Stimulated activated naive B cell treated with anti-CD40 and anti-IgM and Interleukin-4, amounts not matched to agents 10 μg/mL and 1 μg/mL and 100 μg/mL, for 72 hours (primary cell): Measurements from ENCODE around the gene TNIK.

Experiments used
- ATAC-seq, 2 donors: fragments of 150-1000 bp; cut with Tn5 transposase; replicated peaks; 2 replicates each; pipeline ENCODE4 v1.10.0; 2021; ENCODE audit warnings: moderate library complexity in 1 of 2
- DNase-seq: peaks from one replicate; pipeline ENCODE4 v3.0.0; 2021
- H3K27ac Mint-ChIP-seq: one replicate; pipeline ENCODE4 v1.8.0; 2022; ENCODE audit warnings: mild to moderate bottlenecking, mixed read lengths
- H3K27me3 Mint-ChIP-seq, 2 donors: one replicate each; pipeline ENCODE4 v1.8.0; 2022; ENCODE audit warnings: mixed read lengths in 2 of 2
- H3K36me3 Mint-ChIP-seq, 2 donors: one replicate each; pipeline ENCODE4 v1.8.0; 2022; ENCODE audit warnings: mixed read lengths in 2 of 2, mild to moderate bottlenecking in 1 of 2
- H3K4me1 Mint-ChIP-seq, 2 donors: one replicate each; pipeline ENCODE4 v1.8.0; 2022; ENCODE audit warnings: mixed read lengths in 2 of 2, mild to moderate bottlenecking in 1 of 2
- H3K4me3 Mint-ChIP-seq, 2 donors: one replicate each; pipeline ENCODE4 v1.8.0; 2022; ENCODE audit warnings: mild to moderate bottlenecking in 2 of 2, mixed read lengths in 2 of 2, moderate library complexity in 1 of 2
- H3K9me3 Mint-ChIP-seq, 2 donors: one replicate each; pipeline ENCODE4 v1.8.0; 2022; ENCODE audit warnings: mixed read lengths in 2 of 2, mild to moderate bottlenecking in 1 of 2

The TNIK gene

DNA sequence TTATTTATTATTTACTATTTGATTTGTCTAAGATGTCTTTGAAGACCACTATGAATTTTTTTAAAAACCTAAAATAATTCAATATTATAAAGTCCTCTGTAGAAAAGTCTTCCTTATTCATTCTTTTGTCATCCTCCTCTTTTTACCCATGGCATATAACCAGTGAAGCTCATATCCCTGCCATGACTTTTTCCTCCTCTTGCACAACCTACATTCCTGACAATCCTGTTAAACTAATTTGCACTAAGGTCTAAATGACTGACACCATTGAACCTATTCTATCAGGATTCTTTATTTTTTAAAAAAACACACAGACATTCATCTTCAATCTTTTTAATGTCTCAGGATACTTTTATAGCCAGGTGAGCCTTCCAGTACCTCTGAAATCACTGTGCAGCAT is 273.8 kb downstream of the TNIK start:
- H3K4me1 Mint-ChIP-seq, result no peaks in the 10 kb centered on the region
- ATAC-seq (no peak), DNase-seq (no peak)
- H3K4me3 Mint-ChIP-seq, result no peak overlapping the region
- no peaks in the 10 kb centered on the region for H3K27me3 Mint-ChIP-seq
- H3K36me3 Mint-ChIP-seq, result no peaks in the 10 kb centered on the region
- H3K27ac Mint-ChIP-seq, result no peak overlapping the region
- no peaks in the 10 kb centered on the region for H3K9me3 Mint-ChIP-seq

- no peaks in the 10 kb centered on the region for H3K9me3 Mint-ChIP-seq
- no peaks in the 10 kb centered on the region for H3K4me1 Mint-ChIP-seq
- no peaks in the 10 kb centered on the region for H3K27me3 Mint-ChIP-seq
- no peaks in the 10 kb centered on the region for H3K36me3 Mint-ChIP-seq
- H3K27ac Mint-ChIP-seq, result no peak overlapping the region
- no peak for DNase-seq
- no peak for ATAC-seq
- no peak overlapping the region for H3K4me3 Mint-ChIP-seq
Observed at GRCh38 chr3:171185959-171186358, 274.2 kb downstream of the TNIK start.

DNA sequence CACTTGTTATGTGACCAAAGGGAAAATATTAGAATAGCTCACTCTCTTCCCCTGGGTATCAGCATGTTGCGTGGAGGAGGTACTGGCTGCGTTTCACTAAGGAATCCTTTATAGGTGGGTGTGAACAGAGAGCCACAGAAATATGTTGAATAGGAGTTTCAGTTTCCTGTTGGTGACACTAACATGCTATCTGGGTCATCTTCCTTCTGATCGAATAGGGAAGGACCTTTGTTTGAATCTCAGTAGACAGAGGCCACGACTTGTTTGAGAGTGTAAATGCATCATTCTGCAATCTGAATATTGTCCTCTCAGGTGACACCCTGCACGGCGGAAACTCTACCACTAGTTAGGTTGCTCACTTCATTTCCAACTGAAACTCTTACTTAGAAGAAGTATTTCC is 275.8 kb downstream of the TNIK start:
- Mint-ChIP-seq H3K4me1 (no peaks in the 10 kb centered on the region), H3K36me3 (no peaks in the 10 kb centered on the region), H3K9me3 (no peaks in the 10 kb centered on the region), H3K27me3 (no peaks in the 10 kb centered on the region), H3K4me3 (no peak overlapping the region), H3K27ac (no peak overlapping the region)
- ATAC-seq (no peak), DNase-seq (no peak)

GRCh38 chr3:171183042-171183441 is 277.2 kb downstream of the TNIK start:
- Mint-ChIP-seq H3K27me3 (no peaks in the 10 kb centered on the region), H3K9me3 (no peaks in the 10 kb centered on the region), H3K4me1 (no peaks in the 10 kb centered on the region), H3K36me3 (no peaks in the 10 kb centered on the region), H3K4me3 (no peak overlapping the region), H3K27ac (no peak overlapping the region)
- DNase-seq (no peak), ATAC-seq (no peak)

- H3K27ac Mint-ChIP-seq, result no peak overlapping the region
- DNase-seq, result no peak
- ATAC-seq, result no peak
- no peak overlapping the region for H3K4me3 Mint-ChIP-seq
- no peaks in the 10 kb centered on the region for H3K27me3 Mint-ChIP-seq
- H3K36me3 Mint-ChIP-seq, result no peaks in the 10 kb centered on the region
- no peaks in the 10 kb centered on the region for H3K4me1 Mint-ChIP-seq
- H3K9me3 Mint-ChIP-seq, result peaks cover 0 to 2% of the 10 kb centered on the region in 2 donors
Observed at GRCh38 chr3:171181907-171182690, 278.1 kb downstream of the TNIK start.

DNA sequence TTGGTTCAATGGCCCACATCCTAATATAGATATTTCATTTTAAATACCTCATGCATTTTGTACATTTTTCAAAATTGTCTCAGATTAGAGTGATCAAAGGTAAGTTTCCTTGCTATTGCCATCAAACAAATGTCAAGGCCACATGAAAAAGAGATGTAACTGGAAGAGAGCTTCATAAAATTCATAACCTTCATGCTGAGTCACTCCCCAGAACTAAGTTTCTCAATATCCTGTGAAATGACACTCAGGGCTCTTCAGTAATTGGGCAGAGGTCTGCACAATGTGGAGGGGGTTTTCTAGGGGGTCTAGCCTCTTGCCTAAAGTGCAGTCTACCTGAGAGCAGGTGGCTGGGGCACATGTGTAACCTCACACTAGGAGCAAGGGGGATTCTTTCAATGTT is 281.5 kb downstream of the TNIK start:
- peaks cover 0 to 2% of the 10 kb centered on the region in 2 donors for H3K9me3 Mint-ChIP-seq
- H3K27ac Mint-ChIP-seq, result no peak overlapping the region
- DNase-seq (no peak), ATAC-seq (no peak)
- H3K36me3 Mint-ChIP-seq, result no peaks in the 10 kb centered on the region
- H3K4me3 Mint-ChIP-seq, result no peak overlapping the region
- H3K4me1 Mint-ChIP-seq, result no peaks in the 10 kb centered on the region
- H3K27me3 Mint-ChIP-seq, result no peaks in the 10 kb centered on the region

DNA sequence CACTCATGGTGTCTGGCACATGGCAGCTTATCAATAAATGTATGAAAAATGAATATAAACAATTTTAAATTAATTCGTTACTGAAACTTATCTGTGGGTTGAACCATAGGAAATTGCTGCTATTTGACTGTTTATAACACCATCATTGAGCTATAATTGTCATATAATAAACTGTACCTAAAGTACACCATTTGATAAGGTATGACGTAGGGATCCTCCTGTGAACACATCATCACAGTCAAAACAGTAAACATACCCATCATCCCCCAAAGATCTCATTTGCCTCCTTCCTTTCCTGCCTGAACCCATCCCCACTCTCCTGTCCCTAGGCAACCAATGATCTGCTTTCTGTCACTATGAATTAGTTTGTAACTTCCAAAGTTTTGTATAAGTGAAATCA is 282.7 kb downstream of the TNIK start:
- no peaks in the 10 kb centered on the region for H3K36me3 Mint-ChIP-seq
- DNase-seq (no peak), ATAC-seq (no peak)
- no peaks in the 10 kb centered on the region for H3K27me3 Mint-ChIP-seq
- H3K9me3 Mint-ChIP-seq, result peaks cover 0 to 2% of the 10 kb centered on the region in 2 donors
- no peaks in the 10 kb centered on the region for H3K4me1 Mint-ChIP-seq
- H3K27ac Mint-ChIP-seq, result no peak overlapping the region
- no peak overlapping the region for H3K4me3 Mint-ChIP-seq

GRCh38 chr3:171177056-171177455 is 283.1 kb downstream of the TNIK start:
- Mint-ChIP-seq H3K27ac (no peak overlapping the region), H3K4me3 (no peak overlapping the region), H3K4me1 (no peaks in the 10 kb centered on the region), H3K27me3 (no peaks in the 10 kb centered on the region), H3K36me3 (no peaks in the 10 kb centered on the region), H3K9me3 (peaks cover 0 to 2% of the 10 kb centered on the region in 2 donors)
- DNase-seq, result no peak
- ATAC-seq, result no peak

- H3K4me3 Mint-ChIP-seq, result no peak overlapping the region
- ATAC-seq, result no peak
- no peak overlapping the region for H3K27ac Mint-ChIP-seq
- H3K27me3 Mint-ChIP-seq, result no peaks in the 10 kb centered on the region
- DNase-seq, result no peak
- H3K9me3 Mint-ChIP-seq, result peaks cover 0 to 2% of the 10 kb centered on the region in 2 donors
- no peaks in the 10 kb centered on the region for H3K36me3 Mint-ChIP-seq
- H3K4me1 Mint-ChIP-seq, result no peaks in the 10 kb centered on the region
Observed at GRCh38 chr3:171176244-171176933, 283.8 kb downstream of the TNIK start.

DNA sequence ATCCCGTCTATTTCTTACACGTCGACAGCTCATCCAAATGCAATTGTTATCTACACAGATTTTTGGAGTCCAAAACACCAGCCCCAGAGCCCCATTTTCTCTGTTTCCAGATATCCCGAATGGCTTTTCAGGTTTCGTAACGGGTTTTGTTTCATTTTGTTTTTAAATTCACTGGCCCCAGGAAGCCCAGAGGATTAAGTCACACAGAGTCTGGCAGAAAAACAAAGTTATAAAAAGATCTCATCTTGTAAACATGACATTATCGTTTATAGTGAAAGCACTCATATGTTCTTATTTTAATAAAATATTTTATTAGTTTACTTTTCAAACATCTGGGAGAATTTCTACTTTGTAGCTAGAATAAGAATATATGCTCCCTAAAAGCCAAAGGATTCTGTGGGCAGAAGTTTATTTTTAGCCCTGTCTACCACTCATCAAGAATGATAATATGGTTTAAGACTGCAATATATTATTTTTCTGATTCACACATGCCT is 284.4 kb downstream of the TNIK start:
- H3K4me1 Mint-ChIP-seq, result no peaks in the 10 kb centered on the region
- H3K36me3 Mint-ChIP-seq, result no peaks in the 10 kb centered on the region
- DNase-seq (no peak), ATAC-seq (no peak)
- no peaks in the 10 kb centered on the region for H3K27me3 Mint-ChIP-seq
- no peak overlapping the region for H3K4me3 Mint-ChIP-seq
- peaks cover 0 to 2% of the 10 kb centered on the region in 2 donors for H3K9me3 Mint-ChIP-seq
- H3K27ac Mint-ChIP-seq, result no peak overlapping the region

DNA sequence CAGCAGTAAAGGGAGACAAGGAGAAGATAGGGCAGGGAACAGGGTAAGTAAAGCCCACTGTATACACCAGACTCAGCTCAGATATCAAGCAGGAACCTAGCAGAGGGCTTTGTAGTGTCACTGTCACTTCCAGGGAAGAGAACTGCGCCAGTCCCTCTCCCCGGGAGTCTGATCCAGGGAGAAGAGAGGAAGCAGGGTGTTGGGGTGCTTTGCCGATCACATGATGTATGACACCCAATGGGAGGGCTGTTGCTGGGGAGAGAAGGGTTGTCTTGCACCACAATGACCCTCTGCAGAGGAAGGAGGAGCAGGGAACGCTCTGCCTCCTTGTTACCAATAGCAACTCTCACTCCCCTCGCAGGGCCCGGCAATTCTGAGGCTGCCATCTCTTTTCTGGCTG is 286.5 kb downstream of the TNIK start:
- H3K27me3 Mint-ChIP-seq, result no peaks in the 10 kb centered on the region
- H3K27ac Mint-ChIP-seq, result no peak overlapping the region
- H3K4me1 Mint-ChIP-seq, result no peaks in the 10 kb centered on the region
- H3K4me3 Mint-ChIP-seq, result no peak overlapping the region
- H3K36me3 Mint-ChIP-seq, result no peaks in the 10 kb centered on the region
- no peak for DNase-seq
- ATAC-seq, result peak in 1 of 2 donors; percentile 14
- peaks cover 0 to 2% of the 10 kb centered on the region in 2 donors for H3K9me3 Mint-ChIP-seq

DNA sequence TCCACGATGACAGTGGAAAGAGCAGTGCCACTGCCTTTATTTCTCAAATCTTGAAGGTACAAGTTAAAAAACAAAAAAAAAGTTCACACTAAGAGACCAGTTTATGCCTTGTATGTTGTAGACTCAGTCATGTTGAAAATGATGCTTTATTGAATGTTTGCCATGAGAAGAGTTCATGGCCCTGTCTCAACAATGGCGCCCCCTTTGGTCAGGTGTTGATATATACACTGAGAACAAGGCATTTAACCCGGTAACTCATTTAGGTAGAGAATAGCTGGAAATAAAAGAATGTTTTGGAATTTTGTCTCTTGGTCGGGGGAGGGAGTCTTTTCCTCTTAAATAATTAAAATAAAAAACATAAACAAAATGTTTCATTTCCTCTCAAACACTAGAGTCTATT is 288.1 kb downstream of the TNIK start:
- ATAC-seq, result no peak
- Mint-ChIP-seq H3K36me3 (no peaks in the 10 kb centered on the region), H3K27ac (no peak overlapping the region), H3K4me3 (no peak overlapping the region), H3K9me3 (no peaks in the 10 kb centered on the region), H3K4me1 (no peaks in the 10 kb centered on the region), H3K27me3 (no peaks in the 10 kb centered on the region)
- DNase-seq, result no peak

DNA sequence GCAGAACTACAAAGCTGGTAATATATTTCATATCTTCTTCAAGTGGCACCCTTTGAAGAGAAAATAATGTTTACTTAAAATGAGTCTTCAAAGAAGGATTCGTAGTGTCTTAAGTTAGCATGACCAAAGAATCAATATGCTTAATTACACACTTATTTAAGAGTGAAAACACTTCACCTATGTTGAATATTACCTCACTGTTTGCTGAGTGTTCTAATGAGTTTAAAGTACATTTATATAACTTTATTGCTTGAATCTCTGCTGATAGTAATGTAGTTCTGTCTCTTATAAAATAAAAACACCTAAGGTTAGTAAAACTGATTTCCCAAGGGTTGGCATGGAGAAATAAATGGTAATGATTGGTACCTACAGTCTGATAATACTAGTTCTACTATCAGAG is 290.3 kb downstream of the TNIK start:
- Mint-ChIP-seq H3K4me1 (peaks cover 0 to 2% of the 10 kb centered on the region in 2 donors), H3K4me3 (no peak overlapping the region), H3K9me3 (no peaks in the 10 kb centered on the region), H3K36me3 (peaks cover 0 to 4% of the 10 kb centered on the region in 2 donors), H3K27me3 (no peaks in the 10 kb centered on the region), H3K27ac (no peak overlapping the region)
- ATAC-seq (no peak), DNase-seq (no peak)

DNA sequence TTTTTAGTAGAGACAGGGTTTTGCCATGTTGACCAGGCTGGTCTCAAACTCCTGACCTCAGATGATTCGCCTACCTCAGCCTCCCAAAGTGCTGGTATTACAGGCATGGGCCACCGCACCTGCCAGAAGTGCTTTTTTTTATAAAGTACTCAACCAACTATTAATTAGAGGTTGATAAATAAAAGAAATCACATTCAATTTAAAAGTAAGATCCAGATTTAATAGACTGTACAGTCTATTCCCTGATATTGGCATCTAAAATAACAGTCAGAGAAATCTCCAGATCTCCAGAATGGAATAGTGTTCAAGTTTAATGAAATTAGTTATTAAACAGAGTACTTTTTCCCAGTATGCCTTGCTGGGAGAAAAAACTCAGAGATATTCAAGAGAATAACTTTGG is 290.8 kb downstream of the TNIK start:
- no peaks in the 10 kb centered on the region for H3K27me3 Mint-ChIP-seq
- H3K9me3 Mint-ChIP-seq, result no peaks in the 10 kb centered on the region
- no peak for DNase-seq
- H3K4me1 Mint-ChIP-seq, result peaks cover 0 to 2% of the 10 kb centered on the region in 2 donors
- peaks cover 0 to 4% of the 10 kb centered on the region in 2 donors for H3K36me3 Mint-ChIP-seq
- H3K4me3 Mint-ChIP-seq, result no peak overlapping the region
- no peak overlapping the region for H3K27ac Mint-ChIP-seq
- no peak for ATAC-seq

GRCh38 chr3:171168551-171168950 is 291.7 kb downstream of the TNIK start:
- ATAC-seq (no peak), DNase-seq (no peak)
- Mint-ChIP-seq H3K9me3 (no peaks in the 10 kb centered on the region), H3K4me3 (no peak overlapping the region), H3K27me3 (no peaks in the 10 kb centered on the region), H3K27ac (no peak overlapping the region), H3K36me3 (peaks cover 0 to 4% of the 10 kb centered on the region in 2 donors), H3K4me1 (peaks cover 0 to 2% of the 10 kb centered on the region in 2 donors)
